ENCODE results near the gene CD300C. TPM values are rescaled to one million over a fixed set of nuclear protein-coding genes. Genes with fewer than 3 reads are reported as not detected.
"Not testable (repeated sequence)": the region's sequence is repeated elsewhere in the genome, so short reads cannot be mapped to it uniquely, and the experiment has no call there.

CD300C gene
- total RNA-seq, 1 donor from 2014 or later = 1.3 TPM

DNA sequence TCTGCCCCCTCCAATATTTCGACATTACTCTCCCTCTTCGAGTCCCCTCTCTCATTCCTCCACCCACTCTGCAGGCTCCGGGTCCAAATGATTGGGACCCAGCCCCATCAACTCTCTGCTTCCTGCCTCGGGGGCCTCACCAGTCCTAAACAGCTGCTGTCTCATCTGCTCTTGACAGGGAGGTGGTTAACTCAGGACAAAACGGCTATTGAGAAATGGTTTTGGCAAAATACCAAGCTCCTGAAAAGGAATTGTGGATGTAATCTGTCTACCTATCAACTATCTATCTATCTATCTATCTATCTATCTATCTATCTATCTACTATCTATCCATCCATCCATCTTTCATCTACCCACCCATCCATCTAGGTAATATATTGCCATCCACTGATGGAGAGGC lies 19.2 kb upstream of the CD300C start:
- intact Hi-C loops (cut with micrococcal nuclease) = loop anchor here (5.0 kb wide), 1 partner anchor 297 kb away; no protein-coding TSS in a partner anchor

- intact Hi-C loops (cut with micrococcal nuclease) = no loop called here
Measured at GRCh38 chr17:74563358-74563757, 17.4 kb upstream of the CD300C start.

DNA sequence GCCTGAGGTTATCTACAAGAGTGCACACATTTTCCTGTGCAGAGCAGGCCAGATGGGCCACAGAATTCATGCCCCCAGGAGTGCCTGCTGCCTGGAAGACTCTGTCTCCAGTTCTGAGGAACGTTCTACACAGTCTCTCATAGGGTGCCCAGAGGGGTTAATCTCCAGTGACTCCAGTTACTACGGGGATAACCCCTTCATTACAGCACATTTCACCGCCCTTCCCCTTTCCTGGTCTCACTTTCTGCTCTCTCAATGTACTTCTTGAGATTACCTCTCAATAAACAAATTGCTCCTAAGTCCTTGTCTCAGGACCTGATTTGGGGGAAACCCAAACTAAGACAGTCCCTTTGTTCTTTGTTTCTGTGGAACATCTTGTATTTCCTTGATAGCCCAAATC lies 15.7 kb upstream of the CD300C start:
- intact Hi-C loops (cut with micrococcal nuclease) = no loop called here

DNA sequence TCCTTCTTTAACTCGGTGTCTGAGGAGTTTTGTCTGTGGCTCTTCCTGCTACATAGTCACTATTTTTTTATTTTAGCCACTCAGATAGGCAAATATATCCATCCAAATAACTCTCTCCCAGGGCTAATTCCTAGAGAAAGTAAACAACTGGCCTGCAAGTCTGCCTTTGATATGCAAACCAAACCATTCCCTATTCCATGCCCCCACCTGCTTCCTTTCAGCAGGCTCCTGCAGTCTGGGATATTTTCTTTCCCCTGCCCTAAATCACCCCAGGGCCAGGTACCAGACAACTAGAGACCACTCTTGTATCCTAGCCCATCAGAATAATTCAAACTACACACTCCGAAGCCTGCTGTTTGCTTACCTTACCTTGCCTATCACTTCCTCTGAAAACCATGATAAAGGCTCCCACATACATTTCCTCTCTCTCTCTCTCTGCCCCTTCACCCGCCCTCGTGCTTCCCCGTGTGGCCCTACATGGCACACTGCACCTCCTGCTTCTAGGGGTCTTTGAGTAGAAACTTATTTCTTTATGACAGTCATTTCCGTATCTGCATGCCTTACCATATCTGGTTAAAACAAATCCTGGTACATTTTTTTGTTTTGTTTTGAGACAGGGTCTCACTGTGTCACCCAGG lies 13.1 kb upstream of the CD300C start:
- intact Hi-C loops (cut with micrococcal nuclease) = no loop called here

DNA sequence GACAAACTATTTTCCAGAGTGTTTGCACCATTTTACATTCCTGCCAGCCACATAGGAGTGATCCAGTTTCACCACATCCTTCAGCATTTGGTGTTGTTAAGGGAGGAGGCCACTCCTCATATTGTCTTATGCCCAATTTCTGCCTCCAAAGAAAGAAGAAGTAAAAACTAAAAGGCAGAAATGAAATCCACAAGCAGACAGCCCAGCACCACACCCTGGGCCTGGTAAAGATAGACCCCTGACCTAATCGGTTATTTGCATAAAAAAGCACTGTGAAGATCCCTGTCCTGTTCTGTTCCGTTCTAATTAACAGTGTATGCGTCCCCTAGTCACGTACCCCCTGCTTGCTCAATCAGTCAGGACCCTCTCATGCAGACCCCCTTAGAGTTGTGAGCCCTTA lies 12.5 kb upstream of the CD300C start:
- intact Hi-C loops (cut with micrococcal nuclease) = not testable (repeated sequence)

DNA sequence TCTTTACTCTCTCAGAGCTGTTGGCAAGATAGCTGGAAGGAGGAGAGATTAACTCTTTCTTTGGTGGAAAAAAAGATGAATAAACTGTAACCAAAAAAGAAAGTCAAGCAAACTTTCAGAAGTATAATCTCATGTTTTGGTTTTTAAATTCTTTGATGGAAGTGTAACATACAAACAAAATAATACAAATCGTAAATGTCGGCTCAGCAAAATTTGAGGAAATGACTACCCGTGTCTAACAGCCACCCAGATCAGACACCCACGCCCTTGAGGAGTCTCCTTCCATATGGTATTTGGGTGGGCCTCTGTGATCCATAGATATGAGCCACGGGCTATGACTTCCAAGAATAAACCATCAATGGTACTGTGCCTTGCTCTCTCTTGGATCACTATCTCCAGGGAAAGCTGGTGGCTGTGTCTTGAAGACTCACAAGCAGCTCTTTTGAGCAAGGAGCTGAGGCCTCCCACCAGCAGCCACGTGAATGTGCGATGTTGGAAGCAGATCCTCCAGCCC lies 9.6 kb upstream of the CD300C start:
- intact Hi-C loops (cut with micrococcal nuclease) = no loop called here

- intact Hi-C loops (cut with micrococcal nuclease) = no loop called here
Measured at GRCh38 chr17:74554909-74555308, 9.0 kb upstream of the CD300C start.

DNA sequence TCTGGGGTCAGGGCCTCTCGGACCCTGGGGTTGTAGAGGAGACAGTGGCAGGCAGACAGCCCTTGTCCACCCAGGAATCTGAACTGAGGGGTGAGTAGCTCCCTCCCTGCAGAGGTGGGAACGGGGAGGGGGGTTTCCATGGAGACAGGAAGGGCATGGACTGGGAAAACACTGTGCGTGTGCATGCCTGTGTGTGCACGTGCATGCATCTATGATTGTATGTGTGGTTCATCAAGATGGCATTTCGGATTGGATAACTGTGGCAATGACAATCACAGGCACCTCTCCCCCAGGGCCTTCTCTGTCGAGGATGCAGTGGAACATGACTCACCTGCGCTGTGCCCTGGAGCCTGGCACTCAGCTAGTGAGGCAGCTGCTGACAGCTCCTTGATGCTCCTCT lies 6.1 kb upstream of the CD300C start:
- intact Hi-C loops (cut with micrococcal nuclease) = no loop called here

DNA sequence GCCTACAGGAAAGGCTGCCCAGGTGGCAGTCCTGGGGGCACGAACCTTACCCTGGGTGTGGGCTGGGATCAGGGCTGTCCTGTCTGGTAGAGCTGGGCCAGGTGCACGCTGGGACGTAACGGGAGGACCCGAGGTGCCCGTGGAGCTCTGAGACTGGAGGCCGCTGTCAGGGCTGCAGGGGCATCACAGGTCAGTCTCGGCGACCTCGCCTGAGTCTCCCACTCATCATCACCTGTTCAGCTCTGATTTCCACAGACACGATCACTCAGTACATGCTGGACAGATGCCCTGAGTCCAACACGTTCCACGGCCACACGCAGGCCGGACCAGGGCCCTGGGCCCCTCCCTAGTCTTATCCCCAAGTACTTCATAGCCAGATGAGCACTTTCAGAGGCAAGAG lies 4.7 kb upstream of the CD300C start:
- intact Hi-C loops (cut with micrococcal nuclease) = no loop called here

GRCh38 chr17:74549343-74549742 lies 3.4 kb upstream of the CD300C start:
- intact Hi-C loops (cut with micrococcal nuclease) = no loop called here

GRCh38 chr17:74547736-74548135 lies 1.8 kb upstream of the CD300C start:
- intact Hi-C loops (cut with micrococcal nuclease) = no loop called here

DNA sequence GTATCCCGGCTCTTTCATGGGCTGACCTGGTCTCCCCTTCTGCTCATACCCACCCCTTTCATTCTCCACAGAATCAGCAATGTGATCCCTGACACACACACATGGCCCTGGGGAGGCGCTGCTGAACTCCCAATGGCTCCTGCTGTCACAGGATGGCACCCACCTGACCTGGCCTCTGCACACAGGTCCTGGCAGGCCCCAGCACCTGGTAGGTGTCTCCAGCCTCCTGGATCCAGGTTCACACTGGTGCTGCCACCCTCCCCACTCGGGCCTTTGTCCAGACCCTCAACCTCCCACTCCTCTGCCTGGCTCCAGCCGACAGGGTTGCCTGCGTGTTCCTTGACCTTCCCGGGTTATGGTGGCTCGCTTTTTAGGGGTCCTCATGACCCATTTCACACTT lies 1.3 kb upstream of the CD300C start:
- intact Hi-C loops (cut with micrococcal nuclease) = no loop called here

DNA sequence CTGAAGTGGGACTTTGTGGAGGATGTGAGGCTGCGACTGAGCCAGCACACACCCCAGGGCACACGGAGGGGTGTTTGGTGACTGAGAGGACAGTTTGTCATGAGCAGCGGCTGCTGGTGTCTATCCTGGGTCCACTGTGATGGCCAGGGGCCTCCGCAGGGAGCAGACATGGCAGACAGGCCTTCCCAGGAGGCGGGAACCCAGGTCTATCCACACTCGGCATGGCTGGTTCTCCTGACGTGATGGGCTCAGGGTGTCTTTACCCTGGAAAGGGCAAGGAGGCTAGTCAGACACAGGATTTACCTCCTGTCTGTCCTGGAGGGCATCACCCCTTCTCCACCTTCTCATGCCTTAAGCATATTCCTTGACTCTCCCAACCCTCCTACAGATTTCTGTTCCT lies 671 bp upstream of the CD300C start:
- intact Hi-C loops (cut with micrococcal nuclease) = no loop called here

DNA sequence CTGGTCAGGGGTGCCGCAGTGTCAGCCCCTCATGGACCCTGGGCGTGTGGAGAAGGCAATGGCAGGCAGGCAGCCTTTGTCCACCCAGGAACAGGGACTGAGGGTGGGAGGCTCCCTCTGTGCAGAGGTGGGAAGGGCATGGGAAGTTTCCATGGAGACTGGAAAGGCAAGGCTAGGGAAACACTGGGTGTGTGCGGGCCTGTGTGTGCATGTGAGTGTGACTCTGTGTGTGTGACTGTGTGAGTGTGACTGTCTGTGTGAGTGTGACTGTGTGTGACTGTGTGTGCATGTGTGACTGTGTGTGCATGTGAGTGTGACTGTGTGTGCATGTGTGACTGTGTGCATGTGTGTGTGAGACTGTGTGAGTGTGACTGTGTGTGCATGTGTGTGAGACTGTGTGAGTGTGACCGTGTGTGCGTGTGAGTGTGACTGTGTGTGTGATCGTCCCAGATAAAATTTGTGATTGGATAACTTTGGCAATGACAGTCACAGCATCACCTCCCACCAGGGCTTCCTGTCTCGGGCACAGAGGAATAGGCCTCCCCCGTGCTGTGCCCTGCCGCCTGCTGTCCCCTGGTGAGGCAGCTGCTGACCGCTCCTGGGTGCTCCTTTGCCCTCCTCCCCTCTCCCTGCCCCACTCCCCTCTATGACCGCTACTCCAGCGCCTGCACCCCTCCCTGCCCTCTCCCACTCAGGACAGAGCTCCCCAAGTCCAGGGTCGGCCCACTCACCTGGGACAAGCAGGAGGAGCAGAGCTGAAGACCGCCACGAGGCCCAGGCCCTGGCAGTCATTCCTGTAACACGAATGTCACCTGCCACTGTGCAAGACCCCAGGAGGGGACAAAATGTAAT lies 698 bp downstream of the CD300C start:
- intact Hi-C loops (cut with micrococcal nuclease) = no loop called here

- intact Hi-C loops (cut with micrococcal nuclease) = no loop called here
Measured at GRCh38 chr17:74543891-74544760, 1.8 kb downstream of the CD300C start.

GRCh38 chr17:74543406-74543805 lies 2.5 kb downstream of the CD300C start:
- intact Hi-C loops (cut with micrococcal nuclease) = no loop called here

GRCh38 chr17:74542727-74543383 lies 3.1 kb downstream of the CD300C start:
- intact Hi-C loops (cut with micrococcal nuclease) = no loop called here

GRCh38 chr17:74542166-74542565 lies 3.7 kb downstream of the CD300C start:
- intact Hi-C loops (cut with micrococcal nuclease) = no loop called here

- intact Hi-C loops (cut with micrococcal nuclease) = no loop called here
Measured at GRCh38 chr17:74541176-74542111, 4.5 kb downstream of the CD300C start.

DNA sequence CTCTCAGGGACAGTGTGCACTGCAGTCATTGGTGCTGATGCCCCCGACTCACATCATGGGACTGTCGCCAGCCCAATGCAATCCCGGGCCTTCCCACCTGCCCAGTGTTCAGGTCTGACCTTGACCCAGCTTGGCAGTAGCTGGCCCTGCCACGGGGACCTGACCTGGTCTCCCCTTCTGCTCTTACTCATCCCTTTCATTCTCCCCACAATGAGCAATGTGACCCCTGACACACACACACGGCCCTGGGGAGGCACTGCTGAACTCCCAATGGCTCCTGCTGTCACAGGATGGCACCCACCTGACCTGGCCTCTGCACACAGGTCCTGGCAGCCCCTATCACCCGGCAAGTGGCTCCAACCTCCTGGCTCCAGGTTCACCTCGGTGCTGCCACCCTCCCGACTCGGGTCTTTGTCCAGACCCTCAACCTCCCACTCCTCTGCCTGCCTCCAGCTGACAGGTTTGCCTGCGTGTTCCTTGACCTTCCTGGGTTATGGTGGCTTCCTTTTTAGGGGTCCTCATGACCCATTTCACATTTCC lies 6.6 kb downstream of the CD300C start:
- intact Hi-C loops (cut with micrococcal nuclease) = no loop called here
